GM21786 (cell line): Measurements from ENCODE around the gene NEU3.
A peak's percentile ranks its signal among the peaks of the same experiment; 100 is the strongest.
"Not testable (repeated sequence)": the region's sequence is repeated elsewhere in the genome, so short reads cannot be mapped to it uniquely, and the experiment has no call there.

Source experiments
- ATAC-seq: cut with Tn5 transposase; IDR thresholded peaks from one replicate; pipeline ENCODE4 v1.9.1; 2021; ENCODE audit not compliant: unreplicated experiment

The NEU3 gene

DNA sequence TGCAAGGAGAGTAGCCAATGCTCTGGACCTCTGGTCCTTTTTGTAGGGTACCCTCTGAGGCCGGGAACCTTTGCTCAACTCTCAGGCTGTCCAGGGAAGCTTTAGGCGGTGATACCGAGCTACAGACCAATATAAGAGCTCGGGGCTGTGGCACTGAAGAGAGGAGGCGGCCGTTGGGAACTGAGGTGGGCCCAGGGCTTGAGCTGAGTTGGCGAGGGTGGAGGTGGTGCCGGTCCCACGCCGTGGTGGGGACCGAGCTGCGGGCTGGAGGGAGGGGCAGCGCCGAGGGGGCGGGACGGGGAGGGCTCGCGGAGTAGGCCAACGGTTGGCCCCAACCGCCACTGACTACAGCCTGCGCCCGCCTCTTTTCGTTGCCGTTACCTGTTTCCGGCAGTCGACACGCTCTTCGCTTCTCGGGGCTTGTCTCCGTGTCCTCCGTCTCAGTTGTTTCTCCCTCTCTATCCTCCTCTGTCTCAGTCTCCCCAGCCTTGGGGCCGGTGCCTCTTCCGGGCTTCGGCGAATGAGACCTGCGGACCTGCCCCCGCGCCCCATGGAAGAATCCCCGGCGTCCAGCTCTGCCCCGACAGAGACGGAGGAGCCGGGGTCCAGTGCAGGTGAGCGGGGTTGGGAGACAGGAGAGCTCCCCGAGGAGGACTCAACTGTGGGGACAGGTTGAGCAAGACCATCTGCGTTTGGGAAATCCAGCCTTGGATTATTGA is at the start of gene NEU3:
Gene NEU3, plus strand, starts transcription at position 393 of the 719 bp plus-strand sequence. Its CDS starts 128 bp downstream, at position 521.
- peak; percentile 86 for ATAC-seq

GRCh38 chr11:74941492-74941891 is 47.2 kb upstream of the NEU3 start:
- ATAC-seq, result no peak

DNA sequence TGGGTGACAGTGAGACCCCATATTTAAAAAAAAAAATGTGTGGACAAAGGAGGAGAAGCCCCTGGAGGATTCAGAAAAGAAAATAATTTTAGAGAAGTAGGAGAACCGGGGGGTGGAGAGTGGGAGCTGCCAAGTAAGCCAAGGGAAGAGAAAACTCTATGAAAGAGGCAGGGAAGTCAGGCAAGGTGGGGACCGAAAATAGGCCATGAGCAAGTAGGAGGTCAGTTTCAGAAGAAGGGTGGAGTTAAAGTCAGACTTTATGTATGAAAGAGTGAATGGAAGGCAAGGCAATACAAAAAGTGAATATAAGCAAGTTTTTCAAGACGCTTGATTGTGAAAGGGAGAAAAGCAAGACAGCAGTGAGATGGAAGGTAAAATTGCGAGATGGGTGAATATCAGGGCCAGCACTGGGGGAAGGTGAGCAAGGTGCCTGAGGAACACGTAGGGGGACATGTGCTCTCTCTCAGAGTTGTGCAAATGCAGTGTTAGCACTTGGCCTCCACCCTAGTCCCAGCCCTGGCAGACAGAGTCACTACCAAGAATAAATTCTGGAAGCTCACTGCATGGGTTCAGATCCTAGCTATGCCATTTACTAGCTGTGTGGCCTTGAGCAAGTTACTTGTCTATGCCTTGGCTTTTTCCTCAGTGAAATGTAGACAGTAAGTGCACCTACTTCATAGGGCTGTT is 46.5 kb upstream of the NEU3 start:
- ATAC-seq, result no peak

DNA sequence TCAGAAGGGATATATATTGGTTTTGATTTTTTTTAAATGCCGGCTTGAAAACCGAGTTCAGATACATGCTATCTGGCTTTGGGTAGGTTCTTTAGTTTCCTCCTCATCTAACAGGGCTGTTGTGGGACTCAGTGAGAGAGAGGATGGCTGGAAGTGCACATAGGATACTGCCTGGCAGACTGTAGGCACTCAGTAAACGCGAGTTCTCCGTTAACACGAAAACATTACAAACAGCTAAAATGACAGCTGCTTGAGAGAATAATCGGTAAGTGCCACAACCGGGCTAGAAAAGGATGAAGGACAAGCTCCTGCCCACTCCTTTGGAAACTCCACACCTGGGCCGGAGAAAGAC is 40.2 kb upstream of the NEU3 start:
- ATAC-seq, result peak; percentile 3

DNA sequence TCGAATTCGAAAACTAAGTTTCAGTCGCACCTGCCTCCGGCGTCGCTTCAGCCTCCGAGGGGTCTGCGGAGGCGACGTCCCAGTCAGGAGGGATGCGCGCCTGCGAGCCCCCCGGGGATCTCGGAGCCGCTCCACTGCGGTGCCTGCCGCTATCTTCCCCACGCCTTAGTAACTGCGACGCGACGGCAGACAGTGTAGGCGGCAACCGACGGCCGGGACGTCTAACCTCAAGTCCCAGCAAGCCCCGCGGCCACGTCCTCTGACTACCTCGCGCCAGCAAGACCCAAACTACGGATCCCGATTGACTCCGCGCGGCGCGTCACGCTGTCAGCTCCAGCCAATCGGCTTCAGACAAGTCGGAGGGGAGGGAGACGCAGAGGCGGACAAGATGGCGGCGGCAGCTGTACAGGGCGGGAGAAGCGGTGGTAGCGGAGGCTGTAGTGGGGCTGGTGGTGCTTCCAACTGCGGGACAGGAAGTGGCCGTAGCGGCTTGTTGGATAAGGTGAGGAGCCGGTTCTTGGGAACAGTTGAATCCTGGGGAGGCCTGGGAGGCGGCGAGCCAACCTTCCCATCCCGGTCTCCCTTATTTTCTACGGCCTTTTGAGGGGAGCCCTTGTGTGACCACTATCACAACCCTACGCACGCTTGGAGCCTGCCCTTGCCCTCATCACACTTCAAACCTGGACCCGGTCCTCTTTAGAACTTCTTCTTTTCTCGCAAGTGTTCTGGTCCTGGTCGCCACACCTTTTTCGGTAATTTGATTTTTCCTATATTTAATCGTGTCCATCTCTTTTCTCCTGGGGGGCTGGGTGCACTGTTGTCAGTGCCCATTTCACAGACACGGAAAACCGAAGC is 39.6 kb upstream of the NEU3 start, which contains the start of the genes SPCS2 and XRRA1:
Gene SPCS2, plus strand, starts transcription at position 369 of the 855 bp plus-strand sequence. Its CDS starts 20 bp downstream, at position 389.
Gene XRRA1, minus strand, starts transcription at position 194 of the 855 bp plus-strand sequence. CDS start 8,213 bp downstream, outside the sequence.
- peak; percentile 88 for ATAC-seq

DNA sequence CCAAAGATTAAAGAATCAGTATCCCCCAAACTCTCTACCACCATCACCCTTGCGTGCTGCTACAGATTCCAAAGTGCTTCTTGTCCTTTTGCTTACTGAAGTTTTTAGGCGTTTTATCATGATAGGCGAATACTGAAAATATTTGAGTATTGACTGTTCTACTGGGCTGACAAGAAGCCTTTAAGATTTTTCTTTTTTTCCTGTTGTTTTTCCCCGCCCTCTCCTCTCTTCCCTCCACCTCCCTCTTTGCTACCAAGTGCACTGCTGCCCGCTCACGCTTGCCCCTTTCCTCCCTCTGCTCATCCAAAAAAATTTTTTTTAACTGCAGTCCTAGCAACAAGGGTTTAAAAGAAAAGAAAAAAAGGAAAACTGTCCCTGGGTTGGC is 39.0 kb upstream of the NEU3 start:
- no peak for ATAC-seq

- ATAC-seq, result no peak
Observed at GRCh38 chr11:74950374-74950969, 38.3 kb upstream of the NEU3 start.

DNA sequence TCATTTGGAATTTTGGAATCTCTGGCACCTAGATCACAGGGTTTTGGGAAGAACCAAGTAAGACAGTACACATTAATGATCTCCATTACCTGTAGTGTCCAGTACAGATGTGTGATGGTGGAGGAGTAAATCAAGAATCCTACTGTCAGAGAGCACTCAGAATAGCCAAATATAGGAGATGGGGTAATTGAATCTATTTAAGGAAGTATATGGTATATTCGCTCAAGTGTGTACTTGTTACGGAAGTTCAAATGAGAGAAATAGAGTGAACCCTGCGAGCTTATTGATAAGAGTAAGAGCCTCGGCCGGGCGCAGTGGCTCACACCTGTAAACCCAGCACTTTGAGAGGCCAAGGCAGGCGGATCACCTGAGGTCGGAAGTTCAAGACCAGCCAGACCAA is 37.5 kb upstream of the NEU3 start:
- no peak for ATAC-seq

GRCh38 chr11:74952752-74953151 is 36.0 kb upstream of the NEU3 start:
- no peak for ATAC-seq

DNA sequence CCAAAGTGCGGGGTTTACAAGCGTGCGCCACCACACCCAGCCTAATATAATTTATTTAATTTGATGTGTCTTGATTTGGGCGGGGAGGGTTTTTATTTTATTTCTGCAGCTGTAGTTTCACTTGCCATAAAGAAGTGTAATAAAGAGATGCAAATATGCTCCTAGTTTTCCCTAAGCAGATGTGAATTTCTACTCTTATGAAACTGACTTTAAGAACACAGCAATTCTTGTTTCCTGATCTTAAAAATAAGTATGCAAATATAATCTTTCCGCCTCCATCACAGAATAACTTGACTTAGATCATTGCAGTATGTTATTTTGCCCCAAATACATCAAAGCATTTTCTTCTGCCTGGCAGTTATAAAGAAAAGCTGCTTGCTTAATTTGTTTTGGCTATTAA is 35.3 kb upstream of the NEU3 start:
- no peak for ATAC-seq

- ATAC-seq, result no peak
Observed at GRCh38 chr11:74954199-74954598, 34.5 kb upstream of the NEU3 start.

GRCh38 chr11:74956397-74957015 is 32.2 kb upstream of the NEU3 start:
- ATAC-seq, result no peak

- no peak for ATAC-seq
Observed at GRCh38 chr11:74957937-74958629, 30.6 kb upstream of the NEU3 start.

DNA sequence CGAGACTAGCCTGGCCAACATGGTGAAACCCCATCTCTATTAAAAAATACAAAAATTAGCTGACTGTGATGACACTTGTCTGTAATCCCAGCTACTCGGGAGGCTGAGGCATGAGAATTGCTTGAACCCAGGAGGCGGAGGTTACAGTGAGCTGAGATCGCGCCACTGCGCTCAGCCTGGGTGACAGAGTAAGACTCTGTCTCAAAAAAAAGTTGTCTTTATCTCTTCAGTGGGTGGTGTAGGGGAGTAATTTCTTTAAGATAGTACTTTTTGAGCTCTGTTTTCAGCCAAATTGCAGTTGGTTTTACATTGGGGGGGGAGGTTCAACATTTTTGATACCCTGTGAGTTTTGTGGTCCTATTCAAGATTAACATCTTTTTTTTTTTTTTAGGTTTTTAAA is 28.6 kb upstream of the NEU3 start:
- ATAC-seq, result not testable (repeated sequence)

DNA sequence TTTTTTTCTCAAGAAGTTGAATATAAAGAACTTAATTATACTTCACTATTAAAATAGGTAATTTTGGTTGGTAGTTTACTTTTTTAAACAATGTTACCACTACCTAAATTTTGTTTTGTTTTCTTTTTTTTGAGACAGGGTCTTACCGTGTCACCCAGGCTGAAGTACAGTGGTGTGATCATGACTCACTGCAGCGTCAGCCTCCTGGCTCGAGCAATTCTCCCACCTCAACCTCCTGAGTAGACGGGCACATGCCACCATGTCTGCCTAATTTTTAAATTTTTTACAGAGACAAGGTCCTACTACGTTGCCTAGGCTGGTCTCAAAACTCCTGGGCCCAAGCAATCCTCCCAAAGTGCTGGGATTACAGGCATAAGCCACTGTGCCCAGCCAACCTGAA is 22.1 kb upstream of the NEU3 start:
- ATAC-seq, result no peak

DNA sequence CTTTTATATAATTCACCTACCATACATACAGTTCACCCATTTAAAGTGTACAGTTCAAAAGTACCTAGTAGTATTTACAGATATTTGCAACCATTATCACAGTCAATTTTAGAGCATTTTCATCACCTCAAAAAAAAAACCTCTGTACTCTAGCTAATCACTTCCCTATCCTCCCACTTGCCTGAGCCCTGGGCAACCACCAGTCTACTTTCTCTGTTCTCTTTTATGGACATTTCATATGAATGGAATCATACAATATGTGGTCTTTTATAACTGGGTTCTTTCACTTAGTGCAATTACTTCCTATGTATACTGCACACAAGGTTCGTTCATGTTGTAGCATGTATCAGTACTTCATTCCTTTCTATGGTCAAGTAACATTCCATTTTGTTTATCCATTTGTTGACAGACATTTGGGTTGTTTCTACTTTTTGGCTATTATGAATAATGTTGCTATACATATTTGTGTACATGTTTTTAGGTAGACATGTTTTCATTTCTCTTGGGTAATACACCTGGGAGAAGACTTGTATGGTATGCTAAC is 17.8 kb upstream of the NEU3 start:
- ATAC-seq, result no peak

DNA sequence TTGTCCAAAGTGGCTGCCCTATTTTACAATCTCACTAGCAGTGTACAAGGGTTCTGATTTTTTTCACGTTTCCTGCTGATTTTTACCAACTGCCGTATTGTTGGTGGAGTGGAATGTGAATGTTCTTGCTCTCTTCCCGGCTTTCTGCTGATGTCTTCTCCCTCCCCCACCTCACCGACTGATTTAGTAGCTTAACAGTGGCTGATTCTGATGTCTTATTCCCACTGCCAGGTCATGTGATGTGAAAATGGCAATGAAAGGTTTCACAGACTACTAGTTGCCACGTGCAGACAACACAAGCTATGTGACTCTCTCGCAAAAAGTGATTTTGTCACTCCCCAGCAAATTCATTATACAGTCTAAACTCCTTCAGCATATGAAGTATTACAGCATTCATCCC is 17.3 kb upstream of the NEU3 start:
- no peak for ATAC-seq

GRCh38 chr11:74978041-74978440 is 10.7 kb upstream of the NEU3 start:
- ATAC-seq, result no peak

DNA sequence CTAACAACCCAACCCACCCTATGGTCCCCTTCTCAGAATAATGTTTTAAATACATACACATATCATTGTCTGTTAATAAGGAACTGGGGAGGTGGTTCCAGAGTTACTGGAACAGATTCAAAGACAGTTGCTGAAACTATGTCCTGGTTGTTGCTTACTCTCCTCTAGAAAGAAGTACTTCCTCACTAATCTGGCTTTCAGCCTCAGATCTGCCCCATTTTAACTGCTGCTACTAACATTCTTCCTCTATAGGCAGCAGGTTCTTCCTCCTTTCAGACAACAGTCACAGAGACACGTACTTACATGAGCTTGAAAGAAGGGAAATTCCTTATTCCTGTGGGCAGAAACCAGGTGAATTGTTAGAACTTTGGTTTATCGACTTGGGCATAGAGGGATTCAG is 8.1 kb upstream of the NEU3 start:
- no peak for ATAC-seq

- no peak for ATAC-seq
Observed at GRCh38 chr11:74981888-74982287, 6.8 kb upstream of the NEU3 start.
